ENCODE data around the gene OLFM3.

OLFM3 gene

GRCh38 chr1:101918277-101918676 is 78.4 kb downstream of the OLFM3 start:
- Mint-ChIP-seq H3K4me1 (ENCODE audit: low read depth) (no peaks in the 10 kb centered on the region), H3K36me3 (ENCODE audit: low read depth) (no peaks in the 10 kb centered on the region), H3K27me3 (no peaks in the 10 kb centered on the region), H3K9me3 (no peaks in the 10 kb centered on the region), H3K27ac (no peak overlapping the region), H3K4me3 (no peak overlapping the region)

- H3K9me3 Mint-ChIP-seq = no peaks in the 10 kb centered on the region
- H3K4me1 Mint-ChIP-seq (ENCODE audit: low read depth) = no peaks in the 10 kb centered on the region
- H3K27me3 Mint-ChIP-seq = no peaks in the 10 kb centered on the region
- no peak overlapping the region for H3K27ac Mint-ChIP-seq
- H3K4me3 Mint-ChIP-seq = no peak overlapping the region
- no peaks in the 10 kb centered on the region for H3K36me3 Mint-ChIP-seq (ENCODE audit: low read depth)
Measured at GRCh38 chr1:101915597-101915996, 81.1 kb downstream of the OLFM3 start.

GRCh38 chr1:101914473-101915242 is 82.1 kb downstream of the OLFM3 start:
- Mint-ChIP-seq H3K27me3 (no peaks in the 10 kb centered on the region), H3K9me3 (no peaks in the 10 kb centered on the region), H3K4me1 (ENCODE audit: low read depth) (no peaks in the 10 kb centered on the region)

GRCh38 chr1:101911894-101912293 is 84.8 kb downstream of the OLFM3 start:
- Mint-ChIP-seq H3K36me3 (ENCODE audit: low read depth) (no peaks in the 10 kb centered on the region), H3K27ac (no peak overlapping the region), H3K4me1 (ENCODE audit: low read depth) (no peaks in the 10 kb centered on the region), H3K9me3 (no peaks in the 10 kb centered on the region), H3K27me3 (no peaks in the 10 kb centered on the region), H3K4me3 (no peak overlapping the region)

More at GRCh38 chr1:101914473-101915242, 82.1 kb downstream of the OLFM3 start:
- no peaks in the 10 kb centered on the region for H3K36me3 Mint-ChIP-seq (ENCODE audit: low read depth)
- no peak overlapping the region for H3K4me3 Mint-ChIP-seq
- H3K27ac Mint-ChIP-seq = no peak overlapping the region

GRCh38 chr1:101908980-101909379 is 87.7 kb downstream of the OLFM3 start:
- no peaks in the 10 kb centered on the region for H3K9me3 Mint-ChIP-seq
- H3K27ac Mint-ChIP-seq = no peak overlapping the region
- H3K36me3 Mint-ChIP-seq (ENCODE audit: low read depth) = no peaks in the 10 kb centered on the region
- no peaks in the 10 kb centered on the region for H3K27me3 Mint-ChIP-seq
- no peaks in the 10 kb centered on the region for H3K4me1 Mint-ChIP-seq (ENCODE audit: low read depth)
- H3K4me3 Mint-ChIP-seq = no peak overlapping the region

- H3K27me3 Mint-ChIP-seq = no peaks in the 10 kb centered on the region
- no peak overlapping the region for H3K4me3 Mint-ChIP-seq
- no peaks in the 10 kb centered on the region for H3K4me1 Mint-ChIP-seq (ENCODE audit: low read depth)
- no peak overlapping the region for H3K27ac Mint-ChIP-seq
- no peaks in the 10 kb centered on the region for H3K9me3 Mint-ChIP-seq
- H3K36me3 Mint-ChIP-seq (ENCODE audit: low read depth) = no peaks in the 10 kb centered on the region
Measured at GRCh38 chr1:101907264-101907663, 89.5 kb downstream of the OLFM3 start.

- no peaks in the 10 kb centered on the region for H3K36me3 Mint-ChIP-seq (ENCODE audit: low read depth)
- H3K4me1 Mint-ChIP-seq (ENCODE audit: low read depth) = no peaks in the 10 kb centered on the region
- H3K27me3 Mint-ChIP-seq = no peaks in the 10 kb centered on the region
- H3K27ac Mint-ChIP-seq = no peak overlapping the region
- no peaks in the 10 kb centered on the region for H3K9me3 Mint-ChIP-seq
- no peak overlapping the region for H3K4me3 Mint-ChIP-seq
Measured at GRCh38 chr1:101905283-101905835, 91.4 kb downstream of the OLFM3 start.

- Mint-ChIP-seq H3K9me3 (no peaks in the 10 kb centered on the region), H3K4me1 (ENCODE audit: low read depth) (no peaks in the 10 kb centered on the region), H3K4me3 (no peak overlapping the region), H3K27me3 (no peaks in the 10 kb centered on the region), H3K27ac (no peak overlapping the region), H3K36me3 (ENCODE audit: low read depth) (no peaks in the 10 kb centered on the region)
Measured at GRCh38 chr1:101902199-101902598, 94.5 kb downstream of the OLFM3 start.

- H3K36me3 Mint-ChIP-seq (ENCODE audit: low read depth) = no peaks in the 10 kb centered on the region
- no peak overlapping the region for H3K4me3 Mint-ChIP-seq
- H3K27me3 Mint-ChIP-seq = no peaks in the 10 kb centered on the region
- no peak overlapping the region for H3K27ac Mint-ChIP-seq
- H3K9me3 Mint-ChIP-seq = peaks cover 4% of the 10 kb centered on the region
- H3K4me1 Mint-ChIP-seq (ENCODE audit: low read depth) = no peaks in the 10 kb centered on the region
Measured at GRCh38 chr1:101898137-101898536, 98.6 kb downstream of the OLFM3 start.

- no peaks in the 10 kb centered on the region for H3K36me3 Mint-ChIP-seq (ENCODE audit: low read depth)
Measured at GRCh38 chr1:101884621-101885020, 112.1 kb downstream of the OLFM3 start.

GRCh38 chr1:101875891-101876290 is 120.8 kb downstream of the OLFM3 start:
- Mint-ChIP-seq H3K4me3 (no peak overlapping the region), H3K27ac (no peak overlapping the region), H3K27me3 (no peaks in the 10 kb centered on the region), H3K36me3 (ENCODE audit: low read depth) (no peaks in the 10 kb centered on the region), H3K4me1 (ENCODE audit: low read depth) (no peaks in the 10 kb centered on the region), H3K9me3 (no peaks in the 10 kb centered on the region)

More at GRCh38 chr1:101884621-101885020, 112.1 kb downstream of the OLFM3 start:
- Mint-ChIP-seq H3K27me3 (no peaks in the 10 kb centered on the region), H3K4me3 (no peak overlapping the region), H3K27ac (no peak overlapping the region), H3K9me3 (no peaks in the 10 kb centered on the region), H3K4me1 (ENCODE audit: low read depth) (no peaks in the 10 kb centered on the region)

- Mint-ChIP-seq H3K9me3 (no peaks in the 10 kb centered on the region), H3K4me3 (no peak overlapping the region), H3K27ac (no peak overlapping the region), H3K4me1 (ENCODE audit: low read depth) (no peaks in the 10 kb centered on the region), H3K36me3 (ENCODE audit: low read depth) (no peaks in the 10 kb centered on the region), H3K27me3 (no peaks in the 10 kb centered on the region)
Measured at GRCh38 chr1:101873672-101874071, 123.1 kb downstream of the OLFM3 start.

GRCh38 chr1:101859941-101860340 is 136.8 kb downstream of the OLFM3 start:
- H3K36me3 Mint-ChIP-seq (ENCODE audit: low read depth) = no peaks in the 10 kb centered on the region
- H3K27me3 Mint-ChIP-seq = no peaks in the 10 kb centered on the region
- no peak overlapping the region for H3K4me3 Mint-ChIP-seq
- no peaks in the 10 kb centered on the region for H3K4me1 Mint-ChIP-seq (ENCODE audit: low read depth)
- H3K9me3 Mint-ChIP-seq = peaks cover 3% of the 10 kb centered on the region
- H3K27ac Mint-ChIP-seq = no peak overlapping the region

- Mint-ChIP-seq H3K27ac (no peak overlapping the region), H3K4me1 (ENCODE audit: low read depth) (no peaks in the 10 kb centered on the region), H3K27me3 (no peaks in the 10 kb centered on the region), H3K9me3 (peaks cover 3% of the 10 kb centered on the region), H3K4me3 (no peak overlapping the region), H3K36me3 (ENCODE audit: low read depth) (no peaks in the 10 kb centered on the region)
Measured at GRCh38 chr1:101854271-101854670, 142.5 kb downstream of the OLFM3 start.

GRCh38 chr1:101852936-101853335 is 143.8 kb downstream of the OLFM3 start:
- Mint-ChIP-seq H3K4me1 (ENCODE audit: low read depth) (no peaks in the 10 kb centered on the region), H3K27me3 (no peaks in the 10 kb centered on the region), H3K4me3 (no peak overlapping the region), H3K27ac (no peak overlapping the region), H3K36me3 (ENCODE audit: low read depth) (no peaks in the 10 kb centered on the region), H3K9me3 (peaks cover 3% of the 10 kb centered on the region)

- Mint-ChIP-seq H3K4me3 (no peak overlapping the region), H3K27ac (no peak overlapping the region), H3K27me3 (peaks cover 6% of the 10 kb centered on the region), H3K9me3 (no peaks in the 10 kb centered on the region), H3K4me1 (ENCODE audit: low read depth) (no peaks in the 10 kb centered on the region), H3K36me3 (ENCODE audit: low read depth) (no peaks in the 10 kb centered on the region)
Measured at GRCh38 chr1:101849356-101849755, 147.4 kb downstream of the OLFM3 start.

All from stimulated activated naive CD8-positive, alpha-beta T cell treated with anti-CD3 and anti-CD28 coated beads, Interleukin-15, Interleukin-2, amounts not matched to agents 100 ng/mL and 50 ng/mL, for 24 hours (primary cell).